ENCODE results near the gene GLRX3.
"Not testable (repeated sequence)": the region's sequence is repeated elsewhere in the genome, so short reads cannot be mapped to it uniquely, and the experiment has no call there.

Gene GLRX3

GRCh38 chr10:130190055-130190736 is 54.0 kb downstream of the GLRX3 start:
- no peak for FAIRE-seq

- FAIRE-seq = no peak
Observed at GRCh38 chr10:130190737-130191115, 54.5 kb downstream of the GLRX3 start.

- no peak for FAIRE-seq
Observed at GRCh38 chr10:130191380-130191779, 55.2 kb downstream of the GLRX3 start.

- no peak for FAIRE-seq
Observed at GRCh38 chr10:130192276-130192848, 56.2 kb downstream of the GLRX3 start.

- FAIRE-seq = no peak
Observed at GRCh38 chr10:130193033-130193432, 56.8 kb downstream of the GLRX3 start.

GRCh38 chr10:130193493-130194193 is 57.5 kb downstream of the GLRX3 start:
- no peak for FAIRE-seq

GRCh38 chr10:130194194-130194990 is 58.2 kb downstream of the GLRX3 start:
- FAIRE-seq = no peak

GRCh38 chr10:130194991-130195645 is 58.9 kb downstream of the GLRX3 start:
- FAIRE-seq = no peak

GRCh38 chr10:130195746-130196294 is 59.6 kb downstream of the GLRX3 start:
- FAIRE-seq = no peak

- no peak for FAIRE-seq
Observed at GRCh38 chr10:130196511-130197487, 60.6 kb downstream of the GLRX3 start.

GRCh38 chr10:130198651-130199050 is 62.5 kb downstream of the GLRX3 start:
- FAIRE-seq = no peak

GRCh38 chr10:130200179-130201042 is 64.2 kb downstream of the GLRX3 start:
- FAIRE-seq = no peak

GRCh38 chr10:130201043-130201380 is 64.8 kb downstream of the GLRX3 start:
- FAIRE-seq = no peak

- FAIRE-seq = not testable (repeated sequence)
Observed at GRCh38 chr10:130202150-130202549, 66.0 kb downstream of the GLRX3 start.

GRCh38 chr10:130202984-130203621 is 66.9 kb downstream of the GLRX3 start:
- no peak for FAIRE-seq

GRCh38 chr10:130203626-130204025 is 67.4 kb downstream of the GLRX3 start:
- no peak for FAIRE-seq

GRCh38 chr10:130206216-130206737 is 70.1 kb downstream of the GLRX3 start:
- FAIRE-seq = no peak

- no peak for FAIRE-seq
Observed at GRCh38 chr10:130207205-130207604, 71.0 kb downstream of the GLRX3 start.

GRCh38 chr10:130208807-130209206 is 72.6 kb downstream of the GLRX3 start:
- FAIRE-seq = no peak

All from colon (tissue), 2 donors.